Heart left ventricle (tissue), 13 donors: Measurements from ENCODE around the gene DDRGK1.

Source experiments
- CTCF ChIP-seq, 12 donors: fragments of 200-600 bp; sonication (generic) in 4 of 12; IDR thresholded peaks; one replicate each; pipeline versions ENCODE4 v1.5.0 to v1.8.0; 2018 to 2022; ENCODE audit warnings: antibody characterized with exemption in 12 of 12, mild to moderate bottlenecking in 5 of 12
- POLR2A ChIP-seq, 2 donors: fragments of 450-650 bp; IDR thresholded peaks; one replicate each; pipeline ENCODE4 v1.6.1; 2017; ENCODE audit warnings: antibody characterized with exemption in 2 of 2, mild to moderate bottlenecking in 2 of 2, moderate library complexity in 2 of 2
- donor health status: ischemic (EF 13 %, LVEDD 7.1; RV severe dilation, severe dysfunction).
- donor health status: DM: no; HTN: yes; CAD: no.
- donor health status: DM: no; HTN: no; CAD: no.
- donor health status: ischemic (EF 25% LVEDD 6.9; RV normal size, moderate dysfunction).
- donor health status: ischemic (EF 25% LVEDD 5.7; RV mildly dilated, moderate dysfunction).
- donor health status: ischemic (EF 35%, LVEDD 5.7; RV mildly dilated, moderate dysfunction).
- donor health status: nonischemic (EF 11% LVEDD 7.7; RV severe dilation, severe dysfunction).
- donor health status: DM: yes; HTN: yes; CAD: no.
- donor health status: PGD.
- donor health status: ischemic (EF 29% LVEDD 5.4; RV normal size, mild dysfunction).
- donor health status: nonischemic (EF 23%, LVEDD 6.1; RV moderate dilation, normal function).

GRCh38 chr20:3226093-3226492 lies 21.6 kb upstream of the DDRGK1 start:
- no peak for TF ChIP-seq CTCF (IDR thresholded peaks at IDR 0.05)
- TF ChIP-seq POLR2A (IDR thresholded peaks at IDR 0.05): no peak
